ENCODE measurements around the gene DOCK3.

- no peak for TF ChIP-seq EP300 (IDR thresholded peaks at IDR 0.05)
- TF ChIP-seq CTCF (IDR thresholded peaks at IDR 0.05), result no peak
- no peak for TF ChIP-seq POLR2A (IDR thresholded peaks at IDR 0.05)
- TF ChIP-seq POLR2AphosphoS5 (IDR thresholded peaks at IDR 0.05), result no peak
Measured at GRCh38 chr3:51333021-51333420, 658.3 kb downstream of the DOCK3 start.

Measured in gastroesophageal sphincter (tissue), 3 donors.